GM19324 (cell line): ENCODE results near the gene AIFM3.
"Not testable (repeated sequence)": the region's sequence is repeated elsewhere in the genome, so short reads cannot be mapped to it uniquely, and the experiment has no call there.

ENCODE experiments used
- ATAC-seq: cut with Tn5 transposase; IDR thresholded peaks from one replicate; pipeline ENCODE4 v1.9.1; 2021; ENCODE audit warnings: mild to moderate bottlenecking, moderate library complexity; ENCODE audit not compliant: unreplicated experiment, low FRiP score

The AIFM3 gene

GRCh38 chr22:20957102-20957682 is 9.9 kb upstream of the AIFM3 start:
- no peak for ATAC-seq

- ATAC-seq = no peak
Observed at GRCh38 chr22:20957683-20958431, 9.2 kb upstream of the AIFM3 start.

GRCh38 chr22:20959578-20960461 is 7.2 kb upstream of the AIFM3 start:
- no peak for ATAC-seq

GRCh38 chr22:20960609-20961008 is 6.4 kb upstream of the AIFM3 start:
- no peak for ATAC-seq

GRCh38 chr22:20962491-20962945 is 4.5 kb upstream of the AIFM3 start:
- no peak for ATAC-seq

GRCh38 chr22:20963201-20964052 is 3.6 kb upstream of the AIFM3 start:
- no peak for ATAC-seq

- no peak for ATAC-seq
Observed at GRCh38 chr22:20964090-20964798, 2.8 kb upstream of the AIFM3 start.

- ATAC-seq = no peak
Observed at GRCh38 chr22:20964799-20965103, 2.3 kb upstream of the AIFM3 start.

GRCh38 chr22:20965104-20965887 is 1.8 kb upstream of the AIFM3 start:
- no peak for ATAC-seq

- ATAC-seq = no peak
Observed at GRCh38 chr22:20965888-20966855, 883 bp upstream of the AIFM3 start.

GRCh38 chr22:20967697-20968211 is 699 bp downstream of the AIFM3 start:
- no peak for ATAC-seq

GRCh38 chr22:20968281-20968977 is 1.4 kb downstream of the AIFM3 start:
- ATAC-seq = no peak

GRCh38 chr22:20970939-20971657 is 4.0 kb downstream of the AIFM3 start:
- ATAC-seq = no peak

- not testable (repeated sequence) for ATAC-seq
Observed at GRCh38 chr22:20972014-20972694, 5.1 kb downstream of the AIFM3 start.

- ATAC-seq = no peak
Observed at GRCh38 chr22:20972933-20973577, 6.0 kb downstream of the AIFM3 start.
